Testis (tissue), 3 donors: ENCODE measurements around the gene FSTL4. TPM values are rescaled to one million over a fixed set of nuclear protein-coding genes. Genes with fewer than 3 reads are reported as not detected.

Experiments used
- DNase-seq: peaks from one replicate; pipeline ENCODE4 v3.0.0-alpha.2; 2019
- H3K27ac ChIP-seq, 2 donors: fragments of 200-600 bp; sonication (generic); one replicate each; pipeline ENCODE4 v1.5.1; 2019
- H3K27me3 ChIP-seq: fragments of 200-600 bp; sonication (generic); one replicate; pipeline ENCODE4 v1.5.1; 2019
- H3K36me3 ChIP-seq: fragments of 200-600 bp; sonication (generic); one replicate; pipeline ENCODE4 v1.5.1; 2017; ENCODE audit warnings: low read depth; ENCODE audit errors: missing control alignments
- H3K4me1 ChIP-seq: fragments of 200-600 bp; sonication (generic); one replicate; pipeline ENCODE4 v1.5.1; 2019
- H3K4me3 ChIP-seq, 2 donors: fragments of 200-600 bp; sonication (generic); one replicate each; pipeline ENCODE4 v1.5.1; 2017 to 2019
- H3K9me3 ChIP-seq: fragments of 200-600 bp; sonication (generic); one replicate; pipeline ENCODE4 v1.5.1; 2017
- POLR2A ChIP-seq: fragments of 450-650 bp; IDR thresholded peaks from one replicate; pipeline ENCODE4 v1.6.1; 2017; ENCODE audit warnings: antibody characterized with exemption, mild to moderate bottlenecking, moderate library complexity
- WGBS, 2 donors: methylation state at CpG; one replicate each; pipeline ENCODE4 v1.1.5; 2018; 5-methylcytosine and 5-hydroxymethylcytosine counted together
- intact Hi-C: fragments of 100-400 bp; cut with DNase I; formaldehyde crosslinking; loops from one replicate; pipeline ENCODE4 v1.15.1; 2023; ENCODE audit warnings: low total_unique reads
- polyA plus RNA-seq: library from polyadenylated mRNA; stranded (reverse); fragments of 350-450 nt; fragmentation: Illumina TruSeq; extraction: RNeasy Lipid Tissue Mini Kit (QIAGEN cat#74804); gene quantifications from one replicate; pipeline ENCODE4 v1.2.3, GENCODE V29; 2014; ENCODE audit warnings: low read depth, low replicate concordance; ENCODE audit not compliant: insufficient read depth
- total RNA-seq, 2 donors: library from RNA; depleted of rRNA; stranded (reverse); fragments of >200 nt; gene quantifications; one replicate each; pipeline ENCODE4 v1.2.3, GENCODE V29; 2016
- TF ChIP-seq, protein P1 (sequence below), 3 experiments: fragments of 450-650 bp in 2 of 3; fragments of 200-600 bp in 1 of 3; sonication (generic) in 1 of 3; IDR thresholded peaks; one replicate each; pipeline ENCODE4 v1.5.1; 2016 to 2019; ENCODE audit warnings: antibody characterized with exemption in 3 of 3, mild to moderate bottlenecking in 2 of 3, moderate library complexity in 1 of 3

The FSTL4 gene
- total and polyA plus RNA-seq, 3 donors from 2014 or later = 7.1 to 8.6 (median 7.4) TPM

DNA sequence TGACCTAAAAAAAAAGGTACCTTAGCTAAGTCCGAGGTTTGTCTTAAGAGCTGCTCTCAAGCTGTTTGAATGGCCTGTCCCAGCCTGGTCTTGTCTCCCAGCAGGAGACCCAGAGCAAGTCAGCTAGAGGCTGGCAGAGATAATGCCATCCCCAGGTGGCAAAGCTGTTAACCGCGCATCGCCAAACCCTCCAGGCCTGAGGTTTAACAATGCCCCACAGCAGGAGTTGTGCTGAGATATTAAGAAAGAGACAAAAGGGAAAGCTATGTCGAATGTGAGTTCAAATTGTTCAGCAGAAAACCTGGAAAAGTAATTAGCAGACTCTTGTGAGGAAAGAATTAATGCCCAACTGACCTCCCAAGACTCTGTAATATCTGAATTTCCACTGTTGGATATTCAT, 187.1 kb downstream of the FSTL4 start:
- H3K4me1 ChIP-seq = peaks cover 3% of the 10 kb centered on the region
- 86 to 94% methylated on average over 5 of the region's 5 CpGs for WGBS, 2 donors
- no peak overlapping the region for H3K4me3 ChIP-seq
- no peak overlapping the region for H3K27ac ChIP-seq
- H3K27me3 ChIP-seq = no peaks in the 10 kb centered on the region
- DNase-seq = no peak
- TF ChIP-seq POLR2A = no peak
- TF ChIP-seq, protein P1, sequence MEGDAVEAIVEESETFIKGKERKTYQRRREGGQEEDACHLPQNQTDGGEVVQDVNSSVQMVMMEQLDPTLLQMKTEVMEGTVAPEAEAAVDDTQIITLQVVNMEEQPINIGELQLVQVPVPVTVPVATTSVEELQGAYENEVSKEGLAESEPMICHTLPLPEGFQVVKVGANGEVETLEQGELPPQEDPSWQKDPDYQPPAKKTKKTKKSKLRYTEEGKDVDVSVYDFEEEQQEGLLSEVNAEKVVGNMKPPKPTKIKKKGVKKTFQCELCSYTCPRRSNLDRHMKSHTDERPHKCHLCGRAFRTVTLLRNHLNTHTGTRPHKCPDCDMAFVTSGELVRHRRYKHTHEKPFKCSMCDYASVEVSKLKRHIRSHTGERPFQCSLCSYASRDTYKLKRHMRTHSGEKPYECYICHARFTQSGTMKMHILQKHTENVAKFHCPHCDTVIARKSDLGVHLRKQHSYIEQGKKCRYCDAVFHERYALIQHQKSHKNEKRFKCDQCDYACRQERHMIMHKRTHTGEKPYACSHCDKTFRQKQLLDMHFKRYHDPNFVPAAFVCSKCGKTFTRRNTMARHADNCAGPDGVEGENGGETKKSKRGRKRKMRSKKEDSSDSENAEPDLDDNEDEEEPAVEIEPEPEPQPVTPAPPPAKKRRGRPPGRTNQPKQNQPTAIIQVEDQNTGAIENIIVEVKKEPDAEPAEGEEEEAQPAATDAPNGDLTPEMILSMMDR (IDR thresholded peaks at IDR 0.05) = no peak
- no peaks in the 10 kb centered on the region for H3K9me3 ChIP-seq
- intact Hi-C loops = no loop called here
- no peaks in the 10 kb centered on the region for H3K36me3 ChIP-seq

DNA sequence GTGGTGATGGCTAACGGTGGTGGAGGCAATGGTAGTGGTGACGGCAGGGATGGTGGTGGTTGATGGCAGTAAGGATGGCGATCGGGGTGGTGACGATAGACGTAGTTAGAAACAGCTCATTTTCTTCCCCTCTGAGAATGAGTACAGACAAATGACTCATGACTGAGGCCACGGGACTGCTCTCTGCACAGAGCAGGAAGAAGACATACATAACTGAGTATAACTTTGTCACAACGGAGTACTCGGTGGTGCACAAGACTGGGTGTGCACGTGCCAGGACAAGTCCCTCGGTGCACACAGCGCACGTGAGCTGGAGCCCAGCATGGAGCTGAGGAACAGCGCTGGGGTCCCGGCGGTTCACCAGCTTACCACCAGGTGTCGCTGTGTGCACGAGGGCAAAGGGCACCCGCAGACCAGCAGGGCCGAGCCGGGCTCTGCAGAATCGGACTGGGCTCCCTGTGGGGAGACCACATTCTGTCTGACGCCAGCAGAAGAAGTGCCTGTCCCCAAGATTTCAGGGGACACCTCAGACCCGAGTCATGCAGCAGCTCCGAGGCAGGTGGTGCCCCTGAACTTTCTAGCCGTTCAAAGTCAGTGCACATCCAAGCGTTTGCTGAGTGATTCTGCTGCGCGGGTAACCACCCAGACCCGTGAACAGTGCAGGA, 188.6 kb downstream of the FSTL4 start:
- intact Hi-C loops = no loop called here
- TF ChIP-seq, protein P1 (IDR thresholded peaks at IDR 0.05) = peak; percentile 89 to 96 (median 95)
- no peak for TF ChIP-seq POLR2A
- H3K4me3 ChIP-seq = no peak overlapping the region
- no peaks in the 10 kb centered on the region for H3K27me3 ChIP-seq
- H3K4me1 ChIP-seq = peaks cover 3% of the 10 kb centered on the region
- DNase-seq = peak; percentile 85
- no peaks in the 10 kb centered on the region for H3K9me3 ChIP-seq
- no peaks in the 10 kb centered on the region for H3K36me3 ChIP-seq
- 32 to 42% methylated on average over 22 to 28 of the region's 30 CpGs for WGBS, 2 donors
- H3K27ac ChIP-seq = no peak overlapping the region

DNA sequence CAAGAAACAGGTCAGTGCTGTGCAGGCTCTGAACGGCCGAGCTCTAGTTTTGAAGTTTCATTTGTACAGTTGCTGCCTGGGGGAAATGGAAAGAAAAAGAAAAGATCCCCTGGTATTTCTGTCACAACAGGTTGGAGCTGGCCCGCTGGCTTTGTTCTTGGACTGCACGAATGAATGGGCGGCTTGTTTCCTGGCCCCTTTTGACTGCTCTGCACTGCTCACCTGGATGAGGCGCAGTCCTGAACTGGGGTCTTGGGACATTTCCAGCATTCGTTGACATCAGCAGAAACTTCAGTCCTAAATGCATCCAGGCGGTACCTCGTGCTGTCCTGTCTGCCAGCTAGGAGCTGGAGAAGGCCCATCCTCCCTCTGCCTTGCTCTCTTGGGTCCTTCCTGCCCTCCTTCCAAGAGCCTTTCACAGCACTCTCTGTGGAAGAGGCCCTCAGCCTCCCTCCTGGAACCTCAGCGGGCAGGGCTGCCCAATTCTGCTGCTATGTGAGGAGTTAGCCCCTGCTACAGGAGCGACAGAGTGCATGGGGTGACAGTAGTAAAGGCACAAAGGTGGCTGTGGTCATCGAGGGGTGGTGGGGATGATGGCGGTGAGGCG, 189.2 kb downstream of the FSTL4 start:
- H3K27me3 ChIP-seq = no peaks in the 10 kb centered on the region
- no peaks in the 10 kb centered on the region for H3K9me3 ChIP-seq
- peaks cover 3% of the 10 kb centered on the region for H3K4me1 ChIP-seq
- H3K4me3 ChIP-seq = no peak overlapping the region
- DNase-seq = no peak
- H3K36me3 ChIP-seq = no peaks in the 10 kb centered on the region
- no peak overlapping the region for H3K27ac ChIP-seq
- TF ChIP-seq POLR2A = no peak
- TF ChIP-seq, protein P1 (IDR thresholded peaks at IDR 0.05) = no peak
- 85 to 88% methylated on average over 12 to 14 of the region's 14 CpGs for whole genome bisulfite sequencing, 2 donors
- intact Hi-C loops = no loop called here

DNA sequence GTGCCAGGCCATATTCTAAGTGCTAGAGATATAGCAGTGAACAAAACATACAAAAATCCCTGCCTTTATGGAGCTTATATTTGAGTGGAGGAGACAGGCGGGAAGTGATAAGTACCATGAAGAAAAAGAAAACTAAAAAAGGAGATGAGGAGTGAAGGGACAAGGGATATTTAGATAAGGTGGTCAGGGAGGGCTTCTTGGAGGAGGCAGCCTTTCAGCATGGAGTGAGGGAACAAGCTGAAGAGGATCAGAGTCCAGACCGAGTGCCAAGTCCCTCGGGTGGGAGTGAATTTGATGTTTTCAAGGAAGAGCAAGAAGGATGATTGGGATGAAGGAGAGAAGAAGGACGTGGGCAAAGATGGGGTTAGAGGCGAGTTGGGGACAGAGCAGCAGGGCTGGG, 190.5 kb downstream of the FSTL4 start:
- H3K4me1 ChIP-seq = peaks cover 3% of the 10 kb centered on the region
- intact Hi-C loops = no loop called here
- no peak for TF ChIP-seq POLR2A
- TF ChIP-seq, protein P1 (IDR thresholded peaks at IDR 0.05) = no peak
- H3K27me3 ChIP-seq = no peaks in the 10 kb centered on the region
- H3K4me3 ChIP-seq = no peak overlapping the region
- 71 to 75% methylated on average over 5 of the region's 5 CpGs for WGBS, 2 donors
- H3K36me3 ChIP-seq = no peaks in the 10 kb centered on the region
- H3K27ac ChIP-seq = no peak overlapping the region
- DNase-seq = no peak
- H3K9me3 ChIP-seq = no peaks in the 10 kb centered on the region

DNA sequence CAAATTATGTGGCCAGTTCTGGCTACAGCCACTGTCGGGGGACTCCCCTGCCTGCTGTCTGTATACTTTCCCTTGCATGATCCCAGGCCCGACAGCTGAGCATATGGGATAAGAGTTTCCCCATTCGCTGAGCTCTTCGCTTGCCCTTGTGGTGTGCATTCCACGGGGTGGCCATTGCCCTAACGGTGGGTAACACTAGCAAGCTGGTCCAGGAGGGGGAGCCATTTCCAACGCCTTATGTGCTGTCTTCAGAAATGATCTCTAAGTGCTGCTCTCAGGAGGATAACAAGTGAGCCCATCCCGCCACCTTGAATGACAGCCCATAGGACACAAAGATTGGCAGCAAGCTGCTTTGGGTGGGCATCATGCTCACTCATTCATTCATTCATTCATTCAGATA, 190.9 kb downstream of the FSTL4 start:
- no peaks in the 10 kb centered on the region for H3K36me3 ChIP-seq
- H3K27me3 ChIP-seq = no peaks in the 10 kb centered on the region
- H3K9me3 ChIP-seq = no peaks in the 10 kb centered on the region
- H3K4me3 ChIP-seq = no peak overlapping the region
- intact Hi-C loops = no loop called here
- no peak for TF ChIP-seq POLR2A
- TF ChIP-seq, protein P1 (IDR thresholded peaks at IDR 0.05) = peak in 1 of 3 experiments; percentile 16
- WGBS, 2 donors = 76 to 81% methylated on average over 5 to 8 of the region's 8 CpGs
- peak; percentile 56 for DNase-seq
- H3K27ac ChIP-seq = no peak overlapping the region
- peaks cover 3% of the 10 kb centered on the region for H3K4me1 ChIP-seq
